Heart left ventricle (tissue), 13 donors: Measurements from ENCODE around the gene RPS15.

ENCODE experiments used
- CTCF ChIP-seq, 12 donors: fragments of 200-600 bp; sonication (generic) in 4 of 12; IDR thresholded peaks; one replicate each; pipeline versions ENCODE4 v1.5.0 to v1.8.0; 2018 to 2022; ENCODE audit warnings: antibody characterized with exemption in 12 of 12, mild to moderate bottlenecking in 5 of 12
- POLR2A ChIP-seq, 2 donors: fragments of 450-650 bp; IDR thresholded peaks; one replicate each; pipeline ENCODE4 v1.6.1; 2017; ENCODE audit warnings: antibody characterized with exemption in 2 of 2, mild to moderate bottlenecking in 2 of 2, moderate library complexity in 2 of 2
- donor health status: ischemic (EF 13 %, LVEDD 7.1; RV severe dilation, severe dysfunction).
- donor health status: DM: no; HTN: yes; CAD: no.
- donor health status: DM: no; HTN: no; CAD: no.
- donor health status: ischemic (EF 25% LVEDD 6.9; RV normal size, moderate dysfunction).
- donor health status: ischemic (EF 25% LVEDD 5.7; RV mildly dilated, moderate dysfunction).
- donor health status: ischemic (EF 35%, LVEDD 5.7; RV mildly dilated, moderate dysfunction).
- donor health status: nonischemic (EF 11% LVEDD 7.7; RV severe dilation, severe dysfunction).
- donor health status: DM: yes; HTN: yes; CAD: no.
- donor health status: PGD.
- donor health status: ischemic (EF 29% LVEDD 5.4; RV normal size, mild dysfunction).
- donor health status: nonischemic (EF 23%, LVEDD 6.1; RV moderate dilation, normal function).

- TF ChIP-seq CTCF (IDR thresholded peaks at IDR 0.05) (no peak), POLR2A (IDR thresholded peaks at IDR 0.05) (no peak)
Observed at GRCh38 chr19:1455002-1455335, 16.8 kb downstream of the RPS15 start.
